NCI-H748 (cell line): ENCODE data around the gene FRS3.

Experiments used
- DNase-seq: peaks from one replicate; lab custom pipeline; 2025; ENCODE audit not compliant: unreplicated experiment; lab: John Stamatoyannopoulos, UW

Gene FRS3

GRCh38 chr6:41744236-41744787, 35.4 kb downstream of the FRS3 start:
- DNase-seq, result no peak

DNA sequence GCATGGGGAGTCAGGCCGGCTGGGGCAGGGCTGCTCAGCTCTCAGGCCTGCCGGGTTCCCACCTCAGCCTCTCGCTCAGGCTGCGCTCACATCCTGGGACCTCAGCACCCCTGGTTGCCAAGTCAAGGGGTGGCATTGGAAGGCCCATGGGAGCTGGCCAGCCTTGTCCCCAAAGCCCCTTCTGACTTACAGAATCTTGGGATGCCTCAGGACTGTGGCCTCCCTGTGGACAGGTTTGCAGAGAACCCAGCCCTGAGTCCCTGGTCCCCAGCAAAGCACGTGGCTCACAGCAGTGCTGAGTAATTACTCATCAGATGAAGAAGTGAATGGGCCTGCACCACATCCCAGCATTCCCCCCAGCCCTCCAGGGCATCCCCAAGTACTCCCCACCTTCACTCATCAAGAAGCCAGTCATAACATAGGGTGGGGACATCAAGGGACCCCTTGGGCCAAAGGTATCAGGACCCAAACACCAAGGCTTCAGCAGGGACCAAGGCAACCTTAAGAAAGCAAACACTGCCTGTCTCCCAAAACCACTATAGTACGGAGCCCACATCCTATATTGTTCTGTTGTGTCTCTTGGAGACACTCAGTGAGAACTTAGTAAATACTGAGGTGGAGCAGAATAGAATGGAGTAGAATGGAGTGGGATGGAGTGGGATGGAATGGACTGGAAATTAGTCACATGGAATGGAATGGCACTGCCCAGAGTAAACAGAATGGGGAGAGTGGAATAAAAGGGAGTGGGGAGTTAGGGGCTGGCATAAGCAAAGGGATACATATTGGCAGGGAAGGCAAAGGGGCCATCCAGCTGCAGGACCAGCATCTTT, 36.1 kb downstream of the FRS3 start:
- DNase-seq, result no peak

- DNase-seq, result no peak
Observed at GRCh38 chr6:41741625-41742490, 37.8 kb downstream of the FRS3 start.

DNA sequence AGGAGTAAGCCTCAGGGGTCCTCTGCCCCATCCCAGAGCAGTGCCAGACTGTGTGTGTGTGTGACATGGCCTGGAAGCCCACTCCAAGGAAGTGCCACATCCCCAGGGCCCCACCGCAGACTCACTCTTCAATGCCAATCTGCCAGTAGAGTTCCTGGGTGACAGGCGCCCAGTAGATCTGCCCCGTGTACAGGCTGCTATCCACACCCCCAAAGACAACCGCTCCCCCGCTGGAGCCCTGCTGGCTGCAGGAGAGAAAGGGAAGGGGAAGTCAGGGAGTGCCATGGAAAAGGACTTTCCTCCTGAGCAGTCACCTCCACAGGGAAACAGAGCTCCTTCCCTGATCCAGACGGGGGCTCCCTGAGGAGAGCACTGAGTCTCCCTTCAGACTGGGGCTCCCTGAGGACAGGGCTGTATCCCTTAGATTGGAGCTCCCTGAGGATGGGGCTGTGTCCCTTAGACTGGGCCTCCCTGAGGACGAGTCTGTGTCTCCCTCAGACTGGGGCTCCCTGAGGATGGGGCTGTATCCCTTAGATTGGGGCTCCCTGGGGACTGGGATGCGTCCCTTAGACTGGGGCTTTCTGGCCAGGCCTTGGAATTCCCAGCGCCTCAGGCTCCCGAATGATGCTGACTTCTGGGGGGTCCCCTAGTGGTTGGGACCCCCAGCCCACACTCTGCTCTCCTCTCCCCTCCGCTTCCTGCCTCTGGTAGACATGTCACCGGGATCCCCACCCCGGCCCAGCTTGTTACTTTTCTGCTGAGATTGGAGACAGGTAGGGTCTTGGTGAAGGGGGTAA, 39.1 kb downstream of the FRS3 start:
- DNase-seq, result no peak

- no peak for DNase-seq
Observed at GRCh38 chr6:41739041-41739440, 40.7 kb downstream of the FRS3 start.

DNA sequence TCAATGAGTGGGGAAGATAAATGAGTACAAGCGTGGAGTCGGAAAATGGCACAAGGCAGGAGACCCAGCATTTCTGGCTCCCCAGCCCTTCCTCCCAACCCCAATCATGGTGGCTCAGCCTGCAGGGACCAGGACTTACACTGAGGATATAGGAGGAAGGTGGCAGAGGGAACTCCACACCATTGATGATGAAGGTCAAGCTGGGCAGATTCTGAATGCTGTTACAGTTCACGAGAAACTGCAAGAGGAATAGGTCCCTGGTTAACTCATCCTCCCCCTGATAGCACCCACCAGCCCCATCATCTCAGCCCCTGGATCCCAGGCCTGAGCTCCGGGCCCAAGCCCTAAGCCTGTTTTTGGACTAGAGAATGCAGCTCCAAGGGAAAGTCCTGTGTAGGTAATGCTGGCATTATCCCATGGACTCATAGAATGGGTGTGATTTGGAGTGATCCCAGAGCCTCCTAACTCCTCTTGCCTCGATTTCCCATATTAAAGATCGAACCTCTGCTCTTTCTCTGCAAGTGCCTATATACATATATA, 42.0 kb downstream of the FRS3 start:
- no peak for DNase-seq

DNA sequence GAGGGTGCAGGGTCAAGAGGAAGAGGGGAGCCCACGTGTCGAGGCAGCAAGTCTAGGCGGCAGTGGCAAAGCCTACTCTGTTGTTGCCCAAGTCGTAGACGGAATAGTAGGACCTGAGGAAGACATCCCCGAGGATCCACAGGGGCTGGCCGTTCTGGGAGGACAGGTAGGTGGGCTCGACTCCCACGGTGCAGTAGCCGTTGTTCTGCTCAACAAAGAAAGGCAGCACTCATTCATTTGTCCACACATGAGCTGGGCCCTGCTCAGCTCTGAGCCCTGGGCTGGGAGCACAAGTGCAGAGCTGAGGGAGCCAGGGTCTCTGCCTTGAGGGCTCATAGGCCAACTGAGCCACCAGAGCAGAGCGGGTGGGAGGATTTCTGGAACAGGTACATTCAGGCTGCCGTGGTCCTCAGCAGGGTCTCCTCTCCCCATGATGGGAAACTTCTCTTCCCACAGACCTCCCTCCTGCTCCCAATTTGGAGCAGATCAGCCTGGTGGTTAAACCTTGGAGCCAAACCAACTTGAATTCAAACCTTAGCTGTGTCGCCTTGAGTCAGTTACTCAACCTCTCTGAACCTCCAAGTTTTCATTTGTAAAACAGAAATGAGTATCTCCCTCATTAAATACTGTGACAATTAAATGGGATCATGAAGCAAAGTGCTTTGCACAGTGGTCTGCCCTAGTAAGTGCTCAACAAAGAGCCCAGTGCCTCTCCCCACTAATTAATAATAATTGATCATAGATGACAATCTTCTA, 42.7 kb downstream of the FRS3 start:
- no peak for DNase-seq

- no peak for DNase-seq
Observed at GRCh38 chr6:41736186-41736733, 43.4 kb downstream of the FRS3 start.

- DNase-seq, result peak; percentile 95
Observed at GRCh38 chr6:41735427-41736185, 44.1 kb downstream of the FRS3 start, which contains the start of gene TFEB. Gene TFEB, minus strand, starts transcription at chr6:41735608. Its CDS starts 44,395 bp downstream, at chr6:41691213.

DNA sequence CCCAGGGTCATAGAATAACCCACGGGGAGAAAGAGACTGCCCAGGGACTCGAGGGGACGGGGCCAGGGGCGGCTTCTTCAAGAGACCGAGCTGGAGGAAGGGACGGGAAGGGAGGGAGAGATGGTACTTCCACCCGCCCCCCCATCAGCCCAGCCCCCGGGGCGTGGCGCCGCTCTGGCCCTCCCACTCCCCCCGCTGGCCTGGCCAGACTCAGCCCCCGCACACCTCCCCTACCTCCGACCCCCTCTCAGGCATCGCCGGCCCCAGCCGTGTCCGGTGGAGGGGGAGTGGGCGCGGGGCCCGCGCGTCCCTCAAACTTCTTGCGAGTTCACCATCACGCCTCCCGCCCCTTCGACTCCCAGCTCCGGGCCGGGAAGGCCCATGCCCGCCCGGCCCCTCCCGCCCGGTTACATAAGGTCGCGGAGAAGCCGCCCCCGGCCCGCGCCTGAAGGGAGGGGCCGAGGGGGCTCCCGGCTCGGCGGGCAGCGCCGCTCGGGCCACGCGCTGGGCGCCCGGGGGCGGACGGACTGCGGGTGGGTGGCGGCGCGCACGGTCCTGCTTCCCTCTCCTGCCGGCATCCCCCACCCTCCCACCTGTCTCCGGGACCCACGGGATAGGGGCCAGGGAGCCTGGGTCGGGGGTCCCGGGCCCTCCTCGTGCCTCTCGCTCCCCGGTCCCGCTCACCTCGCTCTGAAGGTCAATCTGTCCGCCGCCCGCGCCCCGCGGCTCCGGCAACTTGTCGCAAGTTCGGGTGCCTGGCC, 44.9 kb downstream of the FRS3 start:
- peak; percentile 88 for DNase-seq

- DNase-seq, result peak; percentile 94
Observed at GRCh38 chr6:41733707-41734665, 45.7 kb downstream of the FRS3 start.

DNA sequence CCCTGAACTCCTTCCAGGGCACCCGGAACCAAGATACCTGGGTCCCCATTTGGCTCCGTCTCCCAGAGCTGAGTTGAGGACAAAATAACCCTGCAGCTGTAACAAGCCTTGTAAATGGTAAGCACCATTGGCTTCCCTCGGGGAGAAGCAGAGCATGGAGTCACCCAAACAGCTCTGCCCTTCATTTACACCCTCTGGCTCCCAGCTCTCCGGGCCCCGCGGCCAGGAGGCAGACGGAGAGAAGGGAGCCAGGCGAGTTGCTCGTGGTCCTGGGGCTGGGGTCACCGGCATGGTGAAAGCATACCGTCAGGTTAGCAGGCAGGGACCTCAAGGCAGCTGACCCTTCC, 46.4 kb downstream of the FRS3 start:
- DNase-seq, result peak; percentile 54

GRCh38 chr6:41732591-41733359, 46.9 kb downstream of the FRS3 start:
- peak; percentile 53 for DNase-seq

GRCh38 chr6:41732149-41732548, 47.6 kb downstream of the FRS3 start:
- no peak for DNase-seq

DNA sequence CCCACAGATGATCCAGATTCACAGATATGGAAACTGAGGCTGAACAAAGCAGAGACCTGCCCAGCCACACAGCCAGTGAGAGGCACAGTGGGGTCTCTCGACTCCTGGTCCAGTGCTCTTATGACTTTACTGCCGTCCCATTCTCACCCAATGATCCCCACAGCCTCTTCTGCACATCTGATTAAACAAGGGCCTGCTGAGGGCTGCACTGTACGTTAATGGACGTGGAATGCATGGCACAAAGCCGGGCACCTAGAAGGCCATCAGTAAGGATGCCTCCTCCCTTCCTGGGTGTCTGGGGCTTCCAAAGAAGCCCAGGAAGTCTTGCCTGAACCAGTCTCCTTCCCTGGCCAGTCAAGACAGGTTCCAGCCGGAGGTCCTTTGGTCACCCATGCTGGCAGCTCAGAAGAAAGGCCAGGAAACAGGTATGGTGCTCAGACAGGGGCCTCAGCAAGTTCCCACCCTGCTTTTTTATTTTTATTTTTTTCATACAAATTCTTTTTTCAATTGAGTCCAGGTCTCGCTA, 48.1 kb downstream of the FRS3 start:
- DNase-seq, result no peak
